ENCODE results near the gene CREBBP. TPM values are rescaled to one million over a fixed set of nuclear protein-coding genes. Genes with fewer than 3 reads are reported as not detected.
A peak's percentile ranks its signal among the peaks of the same experiment; 100 is the strongest.

The CREBBP gene
- polyA plus RNA-seq (2012; rRNA removed), result 4.1 and 5.7 TPM in 2 replicates
- 3.1 and 3.6 TPM in 2 replicates for polyA plus RNA-seq (2012; cell fraction: cytosol; rRNA removed)
- polyA plus RNA-seq (2012; cell fraction: nucleus; rRNA removed), result 14.2 and 14.6 TPM in 2 replicates

DNA sequence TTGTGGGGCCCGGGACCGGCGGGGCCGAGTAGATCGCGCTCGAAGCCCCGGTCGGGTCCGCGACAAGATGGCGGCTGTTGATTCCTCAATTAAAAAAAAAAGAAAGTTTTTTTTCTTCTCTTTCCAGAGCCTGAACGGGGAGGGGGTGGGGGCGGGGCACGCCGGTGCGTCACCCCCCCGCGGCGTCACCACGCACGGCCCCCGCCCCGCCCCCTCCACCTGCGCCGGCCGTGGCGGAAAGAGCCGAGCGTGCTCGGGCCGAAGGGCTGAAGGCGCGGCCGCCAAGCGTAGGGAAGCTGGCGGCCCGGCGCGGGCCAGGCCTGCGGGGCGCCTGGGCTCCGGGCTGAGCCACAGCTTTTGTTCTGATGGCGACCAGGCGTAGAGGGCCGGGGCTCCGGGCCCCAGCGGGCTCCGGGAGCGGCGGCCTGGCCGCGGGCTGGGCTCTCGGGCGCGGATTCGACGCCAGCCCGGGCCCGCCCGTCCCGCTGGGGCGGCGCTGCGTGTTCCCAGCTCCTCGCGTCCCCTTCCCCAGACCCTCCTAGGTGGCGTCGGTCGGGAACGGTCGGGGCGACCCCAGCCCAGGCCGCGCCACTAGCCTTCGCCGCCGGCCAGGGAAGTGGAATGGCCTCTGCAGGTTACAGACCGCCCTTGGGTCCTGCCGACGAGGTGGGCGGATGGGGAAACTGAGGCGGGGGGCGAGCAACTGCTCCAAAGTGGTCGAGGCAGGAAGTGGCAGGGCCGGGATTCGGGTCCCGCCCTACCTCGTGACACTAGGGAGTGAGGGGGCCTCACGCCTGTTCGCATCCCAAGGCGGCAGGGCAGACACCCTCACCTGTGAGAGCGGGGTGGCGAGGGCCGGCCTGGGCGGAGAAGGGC lies at the start of gene CREBBP:
Gene CREBBP (minus strand): TSS at position 91 of the 876 bp plus-strand sequence. CDS start 797 bp downstream, outside the sequence.
- Histone ChIP-seq H3K9ac (peak within 1 kb of the TSS; percentile 75), H3K36me3 (replicated peaks in 1 of 2; ENCODE audit: control insufficient read depth in 1 of 2, insufficient read depth in 2 of 2, low read length in 1 of 2) (peaks cover 0 to 9% of the 10 kb centered on the region in 2 experiments), H3K79me2 (ENCODE audit: insufficient read depth) (peaks cover 40% of the 10 kb centered on the region), H3K27me3 (ENCODE audit: insufficient read depth) (no peaks in the 10 kb centered on the region), H2AFZ (ENCODE audit: low read depth) (peak within 1 kb of the TSS; percentile 91; the same call in 1 of the 2 replicates), H3F3A (replicated peaks; ENCODE audit: insufficient read depth) (peaks cover 4% of the 10 kb centered on the region), H3K4me1 (ENCODE audit: control insufficient read depth in 1 of 2, insufficient read depth in 2 of 2, low read depth in 1 of 2, low read length in 1 of 2) (peaks cover 8 to 21% of the 10 kb centered on the region in 2 experiments; a peak in 3 of 4 replicates), H3K9me3 (no peaks in the 10 kb centered on the region), H3K9me2 (no peaks in the 10 kb centered on the region), H3K27ac (ENCODE audit: low read depth in 2 of 2, low read length in 1 of 2) (peak within 1 kb of the TSS; percentile 27 to 86; a peak in 3 of 4 replicates), H3K4me3 (ENCODE audit: low read depth in 2 of 2, low read length in 1 of 2) (peak within 1 kb of the TSS; percentile 83), H4K20me1 (ENCODE audit: insufficient read depth) (peaks cover 40% of the 10 kb centered on the region), H3K4me2 (peak within 1 kb of the TSS; percentile 76)
- POLR2A ChIA-PET, result interaction anchor here (0.6 to 1.2 kb wide), 5 partner anchors 10 to 599 kb away, joined by 3 to 4 read pairs (median 3); no protein-coding TSS in a partner anchor
- peak; percentile 97 for DNase-seq
- CTCF ChIA-PET, result interaction anchor here (0.9 to 1.1 kb wide), 4 partner anchors 51 to 231 kb away, joined by 3 to 5 read pairs (median 3); no protein-coding TSS in a partner anchor
- 31% methylated on average over 13 of the region's 96 CpGs for WGBS (ENCODE audit: low lambda C conversion rate)
- TF ChIP-seq JUND (IDR thresholded peaks at IDR 0.05) (no peak), ELF1 (IDR thresholded peaks at IDR 0.05) (no peak), RAD21 (IDR thresholded peaks at IDR 0.05; ENCODE audit: low read length) (no peak), NFIC (IDR thresholded peaks at IDR 0.05; ENCODE audit: borderline replicate concordance) (no peak), FOXM1 (IDR thresholded peaks at IDR 0.05; ENCODE audit: low read depth) (no peak), SMC3 (IDR thresholded peaks at IDR 0.05; ENCODE audit: low read depth, low read length) (no peak), TAF1 (IDR thresholded peaks at IDR 0.05; ENCODE audit: borderline replicate concordance, low read depth, low read length) (peak; percentile 66; the same call in 1 of the 2 replicates), MEF2A (IDR thresholded peaks at IDR 0.05; ENCODE audit: borderline replicate concordance, low read depth) (no peak), EP300 (IDR thresholded peaks at IDR 0.05; ENCODE audit: borderline replicate concordance in 1 of 2, low read depth in 1 of 2, low read length in 1 of 2) (no peak), SIN3A (IDR thresholded peaks at IDR 0.05; ENCODE audit: borderline replicate concordance, low read depth, low read length) (no peak), CHD2 (IDR thresholded peaks at IDR 0.05; ENCODE audit: low read length, partially characterized antibody) (peak; percentile 53), RXRA (IDR thresholded peaks at IDR 0.05; ENCODE audit: borderline replicate concordance, low read depth) (no peak), FOSL2 (IDR thresholded peaks at IDR 0.05; ENCODE audit: borderline replicate concordance, low read depth) (no peak), NRF1 (IDR thresholded peaks at IDR 0.05; ENCODE audit: low read depth, low read length) (peak; percentile 18; the same call in 1 of the 2 replicates)
- TF ChIP-seq, protein P1, sequence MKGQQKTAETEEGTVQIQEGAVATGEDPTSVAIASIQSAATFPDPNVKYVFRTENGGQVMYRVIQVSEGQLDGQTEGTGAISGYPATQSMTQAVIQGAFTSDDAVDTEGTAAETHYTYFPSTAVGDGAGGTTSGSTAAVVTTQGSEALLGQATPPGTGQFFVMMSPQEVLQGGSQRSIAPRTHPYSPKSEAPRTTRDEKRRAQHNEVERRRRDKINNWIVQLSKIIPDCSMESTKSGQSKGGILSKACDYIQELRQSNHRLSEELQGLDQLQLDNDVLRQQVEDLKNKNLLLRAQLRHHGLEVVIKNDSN (IDR thresholded peaks at IDR 0.05; ENCODE audit: borderline replicate concordance, low read depth), result no peak
- TF ChIP-seq, protein P2, sequence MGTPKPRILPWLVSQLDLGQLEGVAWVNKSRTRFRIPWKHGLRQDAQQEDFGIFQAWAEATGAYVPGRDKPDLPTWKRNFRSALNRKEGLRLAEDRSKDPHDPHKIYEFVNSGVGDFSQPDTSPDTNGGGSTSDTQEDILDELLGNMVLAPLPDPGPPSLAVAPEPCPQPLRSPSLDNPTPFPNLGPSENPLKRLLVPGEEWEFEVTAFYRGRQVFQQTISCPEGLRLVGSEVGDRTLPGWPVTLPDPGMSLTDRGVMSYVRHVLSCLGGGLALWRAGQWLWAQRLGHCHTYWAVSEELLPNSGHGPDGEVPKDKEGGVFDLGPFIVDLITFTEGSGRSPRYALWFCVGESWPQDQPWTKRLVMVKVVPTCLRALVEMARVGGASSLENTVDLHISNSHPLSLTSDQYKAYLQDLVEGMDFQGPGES (IDR thresholded peaks at IDR 0.05; ENCODE audit: low read depth, low read length), result no peak
- TF ChIP-seq, protein P3, sequence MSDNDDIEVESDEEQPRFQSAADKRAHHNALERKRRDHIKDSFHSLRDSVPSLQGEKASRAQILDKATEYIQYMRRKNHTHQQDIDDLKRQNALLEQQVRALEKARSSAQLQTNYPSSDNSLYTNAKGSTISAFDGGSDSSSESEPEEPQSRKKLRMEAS (IDR thresholded peaks at IDR 0.05; ENCODE audit: low read depth), result peak; percentile 16; the same call in 1 of the 2 replicates
- TF ChIP-seq, protein P4, sequence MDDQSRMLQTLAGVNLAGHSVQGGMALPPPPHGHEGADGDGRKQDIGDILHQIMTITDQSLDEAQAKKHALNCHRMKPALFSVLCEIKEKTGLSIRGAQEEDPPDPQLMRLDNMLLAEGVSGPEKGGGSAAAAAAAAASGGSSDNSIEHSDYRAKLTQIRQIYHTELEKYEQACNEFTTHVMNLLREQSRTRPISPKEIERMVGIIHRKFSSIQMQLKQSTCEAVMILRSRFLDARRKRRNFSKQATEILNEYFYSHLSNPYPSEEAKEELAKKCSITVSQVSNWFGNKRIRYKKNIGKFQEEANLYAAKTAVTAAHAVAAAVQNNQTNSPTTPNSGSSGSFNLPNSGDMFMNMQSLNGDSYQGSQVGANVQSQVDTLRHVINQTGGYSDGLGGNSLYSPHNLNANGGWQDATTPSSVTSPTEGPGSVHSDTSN (IDR thresholded peaks at IDR 0.05), result no peak
- TF ChIP-seq, protein P5, sequence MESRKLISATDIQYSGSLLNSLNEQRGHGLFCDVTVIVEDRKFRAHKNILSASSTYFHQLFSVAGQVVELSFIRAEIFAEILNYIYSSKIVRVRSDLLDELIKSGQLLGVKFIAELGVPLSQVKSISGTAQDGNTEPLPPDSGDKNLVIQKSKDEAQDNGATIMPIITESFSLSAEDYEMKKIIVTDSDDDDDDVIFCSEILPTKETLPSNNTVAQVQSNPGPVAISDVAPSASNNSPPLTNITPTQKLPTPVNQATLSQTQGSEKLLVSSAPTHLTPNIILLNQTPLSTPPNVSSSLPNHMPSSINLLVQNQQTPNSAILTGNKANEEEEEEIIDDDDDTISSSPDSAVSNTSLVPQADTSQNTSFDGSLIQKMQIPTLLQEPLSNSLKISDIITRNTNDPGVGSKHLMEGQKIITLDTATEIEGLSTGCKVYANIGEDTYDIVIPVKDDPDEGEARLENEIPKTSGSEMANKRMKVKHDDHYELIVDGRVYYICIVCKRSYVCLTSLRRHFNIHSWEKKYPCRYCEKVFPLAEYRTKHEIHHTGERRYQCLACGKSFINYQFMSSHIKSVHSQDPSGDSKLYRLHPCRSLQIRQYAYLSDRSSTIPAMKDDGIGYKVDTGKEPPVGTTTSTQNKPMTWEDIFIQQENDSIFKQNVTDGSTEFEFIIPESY (IDR thresholded peaks at IDR 0.05; ENCODE audit: borderline replicate concordance, low read depth), result no peak
- TF ChIP-seq, protein P6, sequence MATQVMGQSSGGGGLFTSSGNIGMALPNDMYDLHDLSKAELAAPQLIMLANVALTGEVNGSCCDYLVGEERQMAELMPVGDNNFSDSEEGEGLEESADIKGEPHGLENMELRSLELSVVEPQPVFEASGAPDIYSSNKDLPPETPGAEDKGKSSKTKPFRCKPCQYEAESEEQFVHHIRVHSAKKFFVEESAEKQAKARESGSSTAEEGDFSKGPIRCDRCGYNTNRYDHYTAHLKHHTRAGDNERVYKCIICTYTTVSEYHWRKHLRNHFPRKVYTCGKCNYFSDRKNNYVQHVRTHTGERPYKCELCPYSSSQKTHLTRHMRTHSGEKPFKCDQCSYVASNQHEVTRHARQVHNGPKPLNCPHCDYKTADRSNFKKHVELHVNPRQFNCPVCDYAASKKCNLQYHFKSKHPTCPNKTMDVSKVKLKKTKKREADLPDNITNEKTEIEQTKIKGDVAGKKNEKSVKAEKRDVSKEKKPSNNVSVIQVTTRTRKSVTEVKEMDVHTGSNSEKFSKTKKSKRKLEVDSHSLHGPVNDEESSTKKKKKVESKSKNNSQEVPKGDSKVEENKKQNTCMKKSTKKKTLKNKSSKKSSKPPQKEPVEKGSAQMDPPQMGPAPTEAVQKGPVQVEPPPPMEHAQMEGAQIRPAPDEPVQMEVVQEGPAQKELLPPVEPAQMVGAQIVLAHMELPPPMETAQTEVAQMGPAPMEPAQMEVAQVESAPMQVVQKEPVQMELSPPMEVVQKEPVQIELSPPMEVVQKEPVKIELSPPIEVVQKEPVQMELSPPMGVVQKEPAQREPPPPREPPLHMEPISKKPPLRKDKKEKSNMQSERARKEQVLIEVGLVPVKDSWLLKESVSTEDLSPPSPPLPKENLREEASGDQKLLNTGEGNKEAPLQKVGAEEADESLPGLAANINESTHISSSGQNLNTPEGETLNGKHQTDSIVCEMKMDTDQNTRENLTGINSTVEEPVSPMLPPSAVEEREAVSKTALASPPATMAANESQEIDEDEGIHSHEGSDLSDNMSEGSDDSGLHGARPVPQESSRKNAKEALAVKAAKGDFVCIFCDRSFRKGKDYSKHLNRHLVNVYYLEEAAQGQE (IDR thresholded peaks at IDR 0.05; ENCODE audit: low read depth, low read length), result no peak
- TF ChIP-seq, protein P7, sequence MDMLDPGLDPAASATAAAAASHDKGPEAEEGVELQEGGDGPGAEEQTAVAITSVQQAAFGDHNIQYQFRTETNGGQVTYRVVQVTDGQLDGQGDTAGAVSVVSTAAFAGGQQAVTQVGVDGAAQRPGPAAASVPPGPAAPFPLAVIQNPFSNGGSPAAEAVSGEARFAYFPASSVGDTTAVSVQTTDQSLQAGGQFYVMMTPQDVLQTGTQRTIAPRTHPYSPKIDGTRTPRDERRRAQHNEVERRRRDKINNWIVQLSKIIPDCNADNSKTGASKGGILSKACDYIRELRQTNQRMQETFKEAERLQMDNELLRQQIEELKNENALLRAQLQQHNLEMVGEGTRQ (IDR thresholded peaks at IDR 0.05; ENCODE audit: borderline replicate concordance, low read depth, low read length), result no peak
